Smooth muscle cell (in vitro differentiated cells): ENCODE measurements around the gene FSIP2. TPM values are rescaled to one million over a fixed set of nuclear protein-coding genes. Genes with fewer than 3 reads are reported as not detected.

ENCODE experiments used
- DNase-seq: peaks from one replicate; lab custom pipeline; 2025; ENCODE audit not compliant: unreplicated experiment; lab: John Stamatoyannopoulos, UW
- H2AFZ ChIP-seq: fragments of 200-600 bp; sonication (generic); 2 replicates; pipeline ENCODE4 v1.6.0; 2016; ENCODE audit warnings: antibody characterized with exemption, low read depth, mild to moderate bottlenecking
- H3F3A ChIP-seq: fragments of 200-600 bp; sonication (generic); 2 replicates; pipeline ENCODE4 v1.6.0; 2017; ENCODE audit warnings: antibody characterized with exemption, low read depth
- H3K27ac ChIP-seq: fragments of 200-600 bp; sonication (generic); 2 replicates; pipeline ENCODE4 v1.5.1; 2016; ENCODE audit warnings: low read depth, mild to moderate bottlenecking
- H3K27me3 ChIP-seq: fragments of 200-600 bp; sonication (generic); 2 replicates; pipeline ENCODE4 v1.6.1; 2016; ENCODE audit warnings: low read depth, mild to moderate bottlenecking
- H3K36me3 ChIP-seq: fragments of 200-600 bp; sonication (generic); 2 replicates; pipeline ENCODE4 v1.5.1; 2016; ENCODE audit warnings: low read depth
- H3K4me1 ChIP-seq: fragments of 200-600 bp; sonication (generic); 2 replicates; pipeline ENCODE4 v1.5.1; 2016; ENCODE audit warnings: low read depth
- H3K4me2 ChIP-seq: fragments of 200-600 bp; sonication (generic); 2 replicates; pipeline ENCODE4 v1.6.0; 2016; ENCODE audit warnings: mild to moderate bottlenecking
- H3K4me3 ChIP-seq: fragments of 200-600 bp; sonication (generic); 2 replicates; pipeline ENCODE4 v1.5.1; 2016; ENCODE audit warnings: mild to moderate bottlenecking
- H3K79me2 ChIP-seq: fragments of 200-600 bp; sonication (generic); 2 replicates; pipeline ENCODE4 v1.6.0; 2016; ENCODE audit warnings: low read depth, mild to moderate bottlenecking
- H3K9ac ChIP-seq: fragments of 200-600 bp; sonication (generic); 2 replicates; pipeline ENCODE4 v1.6.0; 2016; ENCODE audit warnings: low read depth
- H3K9me3 ChIP-seq: fragments of 200-600 bp; sonication (generic); replicated peaks from 2 replicates; pipeline ENCODE4 v1.5.1; 2016; ENCODE audit warnings: low read depth
- H4K20me1 ChIP-seq: fragments of 200-600 bp; sonication (generic); 2 replicates; pipeline ENCODE4 v1.6.0; 2016; ENCODE audit warnings: low read depth
- WGBS: methylation state at CpG from one replicate; pipeline ENCODE4 v1.1.7; 2016; ENCODE audit warnings: low lambda C conversion rate; 5-methylcytosine and 5-hydroxymethylcytosine counted together
- polyA plus RNA-seq: library from polyadenylated mRNA; unstranded; fragments of >200 nt; fragmentation: Nextera tagmentation; extraction: Ambion mirVana; gene quantifications from 2 replicates; pipeline ENCODE4 v1.2.1, GENCODE V29; 2016
- total RNA-seq: library from RNA; depleted of rRNA; stranded (reverse); fragments of >200 nt; gene quantifications from 2 replicates; pipeline ENCODE4 v1.2.3, GENCODE V29; 2014
- TF ChIP-seq, protein P1 (sequence below): fragments of 200-600 bp; sonication (generic); IDR thresholded peaks from 2 replicates; pipeline ENCODE4 v1.5.1; 2017; ENCODE audit warnings: borderline replicate concordance, mild to moderate bottlenecking, antibody characterized with exemption; ENCODE audit not compliant: insufficient read depth, poor library complexity, severe bottlenecking

The FSIP2 gene
- total and polyA plus RNA-seq, 2 experiments from 2014 or later = 1.9 to 6.0 TPM

DNA sequence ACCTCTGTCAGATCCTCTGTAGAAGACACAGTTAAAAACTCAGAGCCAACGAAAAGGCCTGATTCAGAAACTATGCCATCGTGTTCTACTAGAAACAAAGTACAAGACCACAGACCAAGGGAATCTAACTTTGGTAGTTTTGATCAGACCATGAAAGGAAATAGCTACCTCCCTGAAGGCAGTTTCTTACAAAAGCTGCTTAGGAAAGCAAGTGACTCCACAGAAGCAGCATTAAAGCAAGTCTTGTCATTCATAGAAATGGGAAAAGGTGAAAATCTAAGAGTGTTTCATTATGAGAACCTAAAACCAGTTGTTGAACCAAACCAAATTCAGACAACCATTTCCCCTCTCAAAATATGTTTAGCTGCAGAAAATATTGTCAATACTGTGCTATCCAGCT lies 58.2 kb downstream of the FSIP2 start:
- Histone ChIP-seq H3K79me2 (no peaks in the 10 kb centered on the region), H2AFZ (no peak overlapping the region), H3K9ac (no peak overlapping the region), H3K4me3 (no peak overlapping the region), H3K36me3 (no peaks in the 10 kb centered on the region), H3K9me3 (no peaks in the 10 kb centered on the region), H3K27me3 (no peaks in the 10 kb centered on the region), H3F3A (no peaks in the 10 kb centered on the region), H4K20me1 (no peaks in the 10 kb centered on the region), H3K4me1 (no peaks in the 10 kb centered on the region), H3K4me2 (no peak overlapping the region), H3K27ac (no peak overlapping the region)
- TF ChIP-seq, protein P1, sequence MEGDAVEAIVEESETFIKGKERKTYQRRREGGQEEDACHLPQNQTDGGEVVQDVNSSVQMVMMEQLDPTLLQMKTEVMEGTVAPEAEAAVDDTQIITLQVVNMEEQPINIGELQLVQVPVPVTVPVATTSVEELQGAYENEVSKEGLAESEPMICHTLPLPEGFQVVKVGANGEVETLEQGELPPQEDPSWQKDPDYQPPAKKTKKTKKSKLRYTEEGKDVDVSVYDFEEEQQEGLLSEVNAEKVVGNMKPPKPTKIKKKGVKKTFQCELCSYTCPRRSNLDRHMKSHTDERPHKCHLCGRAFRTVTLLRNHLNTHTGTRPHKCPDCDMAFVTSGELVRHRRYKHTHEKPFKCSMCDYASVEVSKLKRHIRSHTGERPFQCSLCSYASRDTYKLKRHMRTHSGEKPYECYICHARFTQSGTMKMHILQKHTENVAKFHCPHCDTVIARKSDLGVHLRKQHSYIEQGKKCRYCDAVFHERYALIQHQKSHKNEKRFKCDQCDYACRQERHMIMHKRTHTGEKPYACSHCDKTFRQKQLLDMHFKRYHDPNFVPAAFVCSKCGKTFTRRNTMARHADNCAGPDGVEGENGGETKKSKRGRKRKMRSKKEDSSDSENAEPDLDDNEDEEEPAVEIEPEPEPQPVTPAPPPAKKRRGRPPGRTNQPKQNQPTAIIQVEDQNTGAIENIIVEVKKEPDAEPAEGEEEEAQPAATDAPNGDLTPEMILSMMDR = no peak
- WGBS = 90% methylated on average over 2 of the region's 2 CpGs
- no peak for DNase-seq

DNA sequence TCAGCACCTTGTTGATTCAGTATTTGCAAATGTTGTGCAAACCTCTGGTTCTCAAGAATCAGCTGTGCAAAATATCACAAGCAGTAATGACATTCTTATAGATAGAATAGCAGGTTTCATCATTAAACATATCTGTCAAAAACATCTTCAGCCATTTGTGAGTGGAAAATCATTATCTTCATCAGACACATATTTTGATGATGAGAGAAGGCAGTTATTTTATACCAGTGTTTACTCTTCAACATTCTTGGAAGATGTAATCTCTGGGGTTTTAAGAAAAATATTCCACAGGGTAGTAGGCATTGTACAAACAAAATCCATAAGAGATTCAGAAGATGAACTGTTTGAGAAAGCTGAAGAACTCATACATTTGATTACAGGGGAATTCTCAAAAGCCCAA lies 64.3 kb downstream of the FSIP2 start:
- H3F3A ChIP-seq = no peaks in the 10 kb centered on the region
- DNase-seq = no peak
- no peak overlapping the region for H3K9ac ChIP-seq
- H3K4me1 ChIP-seq = no peaks in the 10 kb centered on the region
- H2AFZ ChIP-seq = no peak overlapping the region
- H3K27ac ChIP-seq = no peak overlapping the region
- H3K4me2 ChIP-seq = no peak overlapping the region
- H3K9me3 ChIP-seq = no peaks in the 10 kb centered on the region
- no peaks in the 10 kb centered on the region for H3K27me3 ChIP-seq
- no peaks in the 10 kb centered on the region for H4K20me1 ChIP-seq
- H3K79me2 ChIP-seq = no peaks in the 10 kb centered on the region
- TF ChIP-seq, protein P1 = no peak
- no peak overlapping the region for H3K4me3 ChIP-seq
- H3K36me3 ChIP-seq = no peaks in the 10 kb centered on the region

DNA sequence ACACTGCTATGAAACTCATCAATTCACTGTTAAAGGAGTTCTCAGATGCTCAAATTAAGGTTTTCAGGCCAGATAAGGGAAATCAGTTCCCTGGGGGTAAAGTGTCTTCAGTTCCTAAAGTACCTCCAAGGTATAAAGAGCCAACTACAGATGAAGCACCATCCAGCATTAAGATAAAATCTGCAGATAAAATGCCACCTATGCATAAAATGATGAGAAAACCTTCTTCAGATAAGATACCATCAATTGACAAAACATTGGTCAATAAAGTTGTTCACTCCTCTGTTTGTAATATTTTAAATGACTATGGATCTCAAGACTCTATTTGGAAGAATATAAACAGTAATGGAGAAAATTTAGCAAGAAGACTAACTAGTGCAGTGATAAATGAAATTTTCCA lies 68.2 kb downstream of the FSIP2 start:
- Histone ChIP-seq H3K4me3 (no peak overlapping the region), H2AFZ (no peak overlapping the region), H4K20me1 (no peaks in the 10 kb centered on the region), H3K9ac (no peak overlapping the region), H3K4me1 (no peaks in the 10 kb centered on the region), H3F3A (no peaks in the 10 kb centered on the region), H3K27me3 (no peaks in the 10 kb centered on the region), H3K4me2 (no peak overlapping the region), H3K79me2 (no peaks in the 10 kb centered on the region), H3K9me3 (no peaks in the 10 kb centered on the region), H3K36me3 (no peaks in the 10 kb centered on the region), H3K27ac (no peak overlapping the region)
- DNase-seq = no peak
- TF ChIP-seq, protein P1 = no peak

DNA sequence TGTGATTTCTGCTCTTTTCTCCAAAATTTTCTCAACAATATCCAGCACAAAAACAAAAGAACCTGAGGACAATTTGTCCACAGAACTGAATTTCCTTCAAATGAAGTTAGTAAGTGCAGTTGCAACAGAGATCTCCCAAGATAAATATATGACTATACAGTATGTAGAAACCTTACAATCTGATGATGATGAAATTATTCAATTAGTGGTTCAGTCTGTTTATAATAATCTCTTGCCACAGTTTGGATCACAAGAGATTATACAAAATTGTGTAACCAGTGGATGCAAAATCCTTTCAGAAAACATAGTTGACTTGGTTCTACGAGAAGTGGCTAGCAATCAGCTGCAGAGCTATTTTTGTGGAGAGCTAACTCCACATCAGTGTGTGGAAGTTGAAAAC lies 68.7 kb downstream of the FSIP2 start:
- 96% methylated on average over 1 of the region's 1 CpG for WGBS
- Histone ChIP-seq H3K9ac (no peak overlapping the region), H3K27ac (no peak overlapping the region), H4K20me1 (no peaks in the 10 kb centered on the region), H3K4me3 (no peak overlapping the region), H3K4me2 (no peak overlapping the region), H3F3A (no peaks in the 10 kb centered on the region), H2AFZ (no peak overlapping the region), H3K36me3 (no peaks in the 10 kb centered on the region), H3K27me3 (no peaks in the 10 kb centered on the region), H3K79me2 (no peaks in the 10 kb centered on the region), H3K9me3 (no peaks in the 10 kb centered on the region), H3K4me1 (no peaks in the 10 kb centered on the region)
- TF ChIP-seq, protein P1 = no peak
- DNase-seq = no peak
